ENCODE results near the gene ATL2.
"Not testable (repeated sequence)": the region's sequence is repeated elsewhere in the genome, so short reads cannot be mapped to it uniquely, and the experiment has no call there.

- TF ChIP-seq YY1 (IDR thresholded peaks at IDR 0.05; ENCODE audit: insufficient read depth, insufficient read length); SUZ12 (IDR thresholded peaks at IDR 0.05; ENCODE audit: extremely low read depth, insufficient read depth, insufficient read length): not testable (repeated sequence)
These were observed 6.7 kb upstream of the ATL2 start for GRCh38 chr2:38383741-38384140.

All from NT2/D1 (cell line).